GM10266 (cell line): ENCODE measurements around the gene PDE9A.

Experiments
- DNase-seq: peaks from one replicate; pipeline ENCODE4 v3.0.0; 2012; ENCODE audit errors: extremely low spot score
- TF ChIP-seq, protein P1 (sequence below): IDR thresholded peaks from 2 replicates; pipeline ENCODE4 v1.5.1; 2012; ENCODE audit warnings: mild to moderate bottlenecking, low read depth; ENCODE audit not compliant: control insufficient read depth, insufficient read depth; ENCODE audit errors: missing control alignments

The PDE9A gene

DNA sequence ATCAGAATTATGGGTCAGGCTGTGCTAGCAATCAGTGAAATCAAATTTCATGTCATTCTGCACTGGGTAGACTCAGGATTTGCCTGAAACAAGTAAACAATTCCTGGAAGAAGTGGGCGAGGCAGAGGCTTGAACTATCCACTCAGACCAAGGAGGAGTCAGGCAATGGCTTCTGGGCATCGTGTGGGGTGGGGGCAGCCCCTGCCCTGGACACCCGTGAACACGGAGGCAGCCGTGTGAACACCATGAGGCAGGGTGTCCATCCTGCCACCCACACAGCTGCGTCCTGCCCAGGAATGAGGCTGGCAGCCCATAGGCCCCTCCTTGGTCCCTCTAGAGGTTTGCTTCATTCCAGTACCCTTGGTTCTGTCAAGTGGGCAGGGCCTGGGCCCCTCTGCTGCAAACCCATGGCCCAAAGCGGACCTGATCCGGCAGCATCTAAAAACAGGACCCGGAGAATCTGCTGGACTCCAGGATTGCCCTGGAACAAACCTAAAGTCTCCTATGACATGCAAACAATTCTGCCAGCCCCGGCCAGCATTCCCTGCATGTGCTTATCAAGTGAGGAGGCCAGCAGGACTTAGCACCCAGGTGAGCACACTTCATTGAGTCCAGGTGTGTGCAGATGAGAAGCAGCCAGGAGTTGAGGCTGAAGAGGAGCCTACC lies 69.5 kb downstream of the PDE9A start:
- TF ChIP-seq, protein P1, sequence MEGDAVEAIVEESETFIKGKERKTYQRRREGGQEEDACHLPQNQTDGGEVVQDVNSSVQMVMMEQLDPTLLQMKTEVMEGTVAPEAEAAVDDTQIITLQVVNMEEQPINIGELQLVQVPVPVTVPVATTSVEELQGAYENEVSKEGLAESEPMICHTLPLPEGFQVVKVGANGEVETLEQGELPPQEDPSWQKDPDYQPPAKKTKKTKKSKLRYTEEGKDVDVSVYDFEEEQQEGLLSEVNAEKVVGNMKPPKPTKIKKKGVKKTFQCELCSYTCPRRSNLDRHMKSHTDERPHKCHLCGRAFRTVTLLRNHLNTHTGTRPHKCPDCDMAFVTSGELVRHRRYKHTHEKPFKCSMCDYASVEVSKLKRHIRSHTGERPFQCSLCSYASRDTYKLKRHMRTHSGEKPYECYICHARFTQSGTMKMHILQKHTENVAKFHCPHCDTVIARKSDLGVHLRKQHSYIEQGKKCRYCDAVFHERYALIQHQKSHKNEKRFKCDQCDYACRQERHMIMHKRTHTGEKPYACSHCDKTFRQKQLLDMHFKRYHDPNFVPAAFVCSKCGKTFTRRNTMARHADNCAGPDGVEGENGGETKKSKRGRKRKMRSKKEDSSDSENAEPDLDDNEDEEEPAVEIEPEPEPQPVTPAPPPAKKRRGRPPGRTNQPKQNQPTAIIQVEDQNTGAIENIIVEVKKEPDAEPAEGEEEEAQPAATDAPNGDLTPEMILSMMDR = no peak
- no peak for DNase-seq

DNA sequence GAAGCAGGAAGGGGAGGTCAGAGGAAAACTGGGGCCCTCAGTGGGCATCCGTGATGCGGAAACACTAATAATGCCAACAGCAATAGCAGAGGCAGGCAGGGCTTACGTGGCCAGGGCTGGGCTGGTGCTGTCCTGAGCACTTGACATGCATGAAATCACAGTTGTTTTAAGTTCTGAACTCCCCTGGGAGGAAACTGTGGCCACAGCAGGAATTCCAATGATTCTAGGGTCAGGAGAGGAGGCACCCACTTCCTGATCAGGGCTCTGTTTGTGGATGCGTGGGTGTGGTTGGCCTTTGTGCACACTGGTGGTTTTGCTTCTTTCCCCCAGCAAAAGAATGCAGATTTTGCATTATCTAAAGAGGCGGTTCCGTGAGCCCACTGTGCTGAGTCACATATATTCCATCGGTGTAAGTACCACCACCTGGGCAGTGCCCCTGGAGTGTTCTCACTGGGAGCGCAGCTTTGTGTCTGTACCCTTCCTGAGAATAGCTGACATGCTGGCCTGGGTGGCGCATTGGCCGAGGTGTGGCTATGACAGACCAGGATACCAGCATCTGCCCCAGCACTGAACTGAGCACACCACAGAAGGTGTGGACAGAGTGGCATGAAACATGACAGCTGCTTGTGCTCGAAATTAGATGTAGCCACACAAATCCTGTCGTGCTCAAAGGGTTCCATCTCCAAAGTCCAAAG lies 71.0 kb downstream of the PDE9A start:
- DNase-seq = no peak
- TF ChIP-seq, protein P1 = no peak

DNA sequence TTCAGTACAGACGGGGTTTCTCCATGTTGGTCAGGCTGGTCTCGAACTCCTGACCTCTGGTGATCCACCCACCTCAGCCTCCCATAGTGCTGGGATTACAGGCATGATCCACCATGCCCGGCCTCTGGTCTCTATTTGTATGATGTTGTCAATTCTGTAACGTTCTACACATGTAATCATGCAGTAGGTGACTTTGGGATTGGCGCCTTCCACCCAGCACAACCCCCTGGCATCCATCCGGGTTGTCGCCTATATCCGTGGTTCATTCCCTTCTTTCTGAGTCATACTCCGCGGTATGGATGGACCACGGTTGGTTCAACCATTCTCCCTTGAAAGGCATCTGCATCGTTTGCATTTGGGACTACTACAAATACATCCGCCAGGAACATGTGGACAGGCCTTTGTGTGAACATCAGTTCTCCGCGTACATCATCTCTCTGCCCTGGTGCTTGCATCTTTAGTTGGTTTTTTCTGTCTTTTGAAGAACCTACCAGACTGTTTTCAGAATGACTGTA lies 72.1 kb downstream of the PDE9A start:
- DNase-seq = no peak
- TF ChIP-seq, protein P1 = no peak

DNA sequence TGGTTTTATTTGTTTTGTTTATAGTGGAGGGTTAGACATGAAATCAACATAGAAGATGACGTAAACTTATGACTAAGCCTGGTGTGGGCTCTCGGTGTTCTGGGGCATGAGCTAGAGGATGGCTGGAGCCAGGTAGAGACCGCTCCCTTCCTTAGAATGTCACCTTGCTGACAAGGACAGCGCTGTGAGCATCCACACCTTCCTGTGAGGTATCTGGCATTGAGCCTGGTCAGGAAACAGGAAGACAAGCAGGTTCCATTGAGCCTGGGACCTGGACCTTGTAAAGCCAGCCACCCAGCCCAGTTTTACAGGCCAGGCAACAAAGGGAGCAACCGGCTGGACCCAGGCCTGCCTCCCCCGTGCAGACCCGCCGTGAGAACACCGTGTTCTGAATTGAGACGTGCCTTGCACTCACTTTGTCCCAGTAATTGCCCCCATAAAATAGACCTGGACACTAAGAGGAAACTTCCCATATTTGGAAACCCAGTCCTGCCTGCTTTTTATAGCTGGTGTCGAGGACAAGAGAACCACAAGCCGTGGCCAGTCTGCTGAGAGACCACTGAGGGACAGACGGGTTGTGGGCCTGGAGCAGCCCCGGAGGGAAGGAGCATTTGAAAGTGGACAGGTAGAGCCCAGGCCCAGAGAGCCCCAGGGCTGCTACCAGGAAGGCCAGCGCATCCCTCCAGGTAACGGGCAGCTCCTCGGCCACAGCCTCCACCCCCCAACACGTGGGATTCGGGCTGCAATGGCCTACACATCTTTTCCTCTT lies 78.0 kb downstream of the PDE9A start:
- no peak for DNase-seq
- TF ChIP-seq, protein P1 = no peak

DNA sequence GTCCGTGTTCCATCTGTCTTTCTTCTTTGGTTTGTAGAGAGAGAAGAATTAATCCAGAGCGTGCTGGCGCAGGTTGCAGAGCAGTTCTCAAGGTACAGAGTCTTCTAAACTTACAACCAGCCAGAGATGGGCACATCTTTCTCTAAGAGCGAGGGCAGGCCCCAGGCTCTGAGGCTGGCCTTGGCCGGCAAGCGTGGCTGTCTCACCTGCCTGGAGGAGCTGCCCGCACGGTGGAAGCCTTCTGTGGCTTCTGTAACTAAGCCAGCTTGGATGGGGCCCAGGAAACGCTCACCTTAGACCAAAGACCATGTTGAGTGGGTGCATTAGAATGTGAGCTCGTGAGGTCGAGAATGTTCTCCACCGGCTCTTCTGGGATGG lies 78.6 kb downstream of the PDE9A start:
- DNase-seq = no peak
- TF ChIP-seq, protein P1 = no peak

DNA sequence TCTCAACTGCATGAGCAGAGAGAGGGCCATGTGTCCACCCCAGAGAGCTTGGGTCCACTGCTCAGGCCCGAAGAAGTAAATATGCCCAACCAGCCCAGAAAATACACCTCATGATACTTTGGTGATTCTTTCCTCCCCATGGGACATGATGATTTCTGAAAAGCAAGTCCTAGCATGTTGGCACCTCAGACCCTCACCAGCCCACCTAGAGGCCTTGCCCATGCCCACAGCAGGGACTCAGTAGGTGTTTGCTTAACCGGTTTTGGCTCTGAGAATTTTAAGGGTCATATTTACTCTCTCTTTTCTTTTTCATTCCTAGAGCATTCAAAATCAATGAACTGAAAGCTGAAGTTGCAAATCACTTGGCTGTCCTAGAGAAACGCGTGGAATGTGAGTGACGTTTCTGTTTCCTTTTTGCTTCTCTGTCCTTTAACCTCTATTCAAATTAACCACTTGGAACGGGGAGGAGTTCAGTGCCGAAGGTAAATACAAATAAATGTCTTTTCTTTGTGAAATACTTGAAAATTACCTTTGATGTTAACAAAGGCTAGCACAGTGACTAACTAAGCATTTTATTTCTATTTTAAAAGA lies 79.7 kb downstream of the PDE9A start:
- TF ChIP-seq, protein P1 = no peak

More for the DNA sequence above, 79.7 kb downstream of the PDE9A start:
- DNase-seq = no peak
